Stomach (tissue), 4 donors: ENCODE measurements around the gene THADA.

Experiments
- EP300 ChIP-seq: sonication (generic); formaldehyde crosslinking; IDR thresholded peaks from one replicate; pipeline ENCODE4 v1.6.1; 2017; ENCODE audit warnings: antibody characterized with exemption
- POLR2A ChIP-seq, 4 donors: fragments of 450-650 bp; IDR thresholded peaks; one replicate each; pipeline ENCODE4 v1.6.1; 2016; ENCODE audit warnings: antibody characterized with exemption in 4 of 4, control low read depth in 2 of 4, mild to moderate bottlenecking in 1 of 4, moderate library complexity in 1 of 4
- POLR2AphosphoS5 ChIP-seq, 3 donors: sonication (generic); formaldehyde crosslinking; IDR thresholded peaks; one replicate each; pipeline ENCODE4 v1.6.1; 2016; ENCODE audit warnings: antibody characterized with exemption in 3 of 3
- TF ChIP-seq, protein P1 (sequence below), 7 experiments: fragments of 450-650 bp in 4 of 7; fragments of 200-600 bp in 3 of 7; sonication (generic) in 3 of 7; IDR thresholded peaks; one replicate each; pipeline ENCODE4 v1.5.1; 2016 to 2019; ENCODE audit warnings: antibody characterized with exemption in 7 of 7, control low read depth in 2 of 7, mild to moderate bottlenecking in 1 of 7

DNA sequence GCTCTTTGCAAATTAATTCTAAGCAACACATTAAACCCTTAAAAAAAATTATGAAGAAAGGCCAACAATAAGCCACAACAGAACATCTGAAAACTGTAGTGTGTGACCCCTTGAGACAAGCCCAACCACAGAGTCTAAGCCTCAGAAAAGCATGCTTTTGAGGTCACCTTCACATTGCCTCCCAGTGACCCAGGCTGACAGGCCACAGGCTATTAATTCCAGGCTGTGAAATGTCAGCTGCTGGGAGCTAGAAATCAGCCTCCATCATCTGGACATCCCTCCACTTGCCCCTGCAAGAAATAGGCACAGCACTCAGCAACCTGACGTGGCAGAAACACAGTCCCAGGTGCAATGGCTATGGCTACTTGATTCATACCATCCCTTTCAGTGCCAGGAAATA is 190.0 kb downstream of the THADA start:
- TF ChIP-seq, protein P1, sequence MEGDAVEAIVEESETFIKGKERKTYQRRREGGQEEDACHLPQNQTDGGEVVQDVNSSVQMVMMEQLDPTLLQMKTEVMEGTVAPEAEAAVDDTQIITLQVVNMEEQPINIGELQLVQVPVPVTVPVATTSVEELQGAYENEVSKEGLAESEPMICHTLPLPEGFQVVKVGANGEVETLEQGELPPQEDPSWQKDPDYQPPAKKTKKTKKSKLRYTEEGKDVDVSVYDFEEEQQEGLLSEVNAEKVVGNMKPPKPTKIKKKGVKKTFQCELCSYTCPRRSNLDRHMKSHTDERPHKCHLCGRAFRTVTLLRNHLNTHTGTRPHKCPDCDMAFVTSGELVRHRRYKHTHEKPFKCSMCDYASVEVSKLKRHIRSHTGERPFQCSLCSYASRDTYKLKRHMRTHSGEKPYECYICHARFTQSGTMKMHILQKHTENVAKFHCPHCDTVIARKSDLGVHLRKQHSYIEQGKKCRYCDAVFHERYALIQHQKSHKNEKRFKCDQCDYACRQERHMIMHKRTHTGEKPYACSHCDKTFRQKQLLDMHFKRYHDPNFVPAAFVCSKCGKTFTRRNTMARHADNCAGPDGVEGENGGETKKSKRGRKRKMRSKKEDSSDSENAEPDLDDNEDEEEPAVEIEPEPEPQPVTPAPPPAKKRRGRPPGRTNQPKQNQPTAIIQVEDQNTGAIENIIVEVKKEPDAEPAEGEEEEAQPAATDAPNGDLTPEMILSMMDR (IDR thresholded peaks at IDR 0.05): no peak
- no peak for TF ChIP-seq POLR2AphosphoS5 (IDR thresholded peaks at IDR 0.05)
- TF ChIP-seq POLR2A (IDR thresholded peaks at IDR 0.05): no peak
- no peak for TF ChIP-seq EP300
